Naive thymus-derived CD4-positive, alpha-beta T cell (primary cell): ENCODE data around the gene VSTM4. TPM values are rescaled to one million over a fixed set of nuclear protein-coding genes. Genes with fewer than 3 reads are reported as not detected.
A peak's percentile ranks its signal among the peaks of the same experiment; 100 is the strongest.

Source experiments
- ATAC-seq: fragments of 150-1000 bp; cut with Tn5 transposase; 2 replicates; pipeline ENCODE4 v1.10.0; 2021; ENCODE audit warnings: mild to moderate bottlenecking, moderate library complexity
- CTCF ChIA-PET: fragments of 350-600 bp; sonication (Branson Sonifier 250); formaldehyde crosslinking; loops from one replicate; lab custom pipeline; 2021; ENCODE audit warnings: antibody characterized with exemption; lab: Charles Lee
- POLR2A ChIA-PET: fragments of 350-600 bp; sonication (Branson Sonifier 250); formaldehyde crosslinking; loops from one replicate; lab custom pipeline; 2021; ENCODE audit warnings: antibody characterized with exemption, inconsistent platforms; lab: Charles Lee
- DNase-seq, 9 donors: peaks; one replicate each; pipeline versions ENCODE4 v3.0.0 to v3.0.0-alpha.2; 2020 to 2022; ENCODE audit warnings: mixed read lengths in 1 of 9
- H3K27ac ChIP-seq: one replicate; pipeline ENCODE4 v1.7.0; 2013; ENCODE audit warnings: mild to moderate bottlenecking, low read depth, low read length, moderate library complexity
- H3K27me3 ChIP-seq, 2 donors: one replicate each; pipeline ENCODE4 v1.7.0; 2013; ENCODE audit warnings: low read length in 2 of 2, mild to moderate bottlenecking in 2 of 2, moderate library complexity in 2 of 2; ENCODE audit not compliant: control insufficient read depth in 2 of 2, insufficient read depth in 2 of 2
- H3K36me3 ChIP-seq, 3 experiments: 1 replicate in 2 of 3; 2 replicates in 1 of 3; pipeline ENCODE4 v1.7.0; 2013; ENCODE audit warnings: low read length in 3 of 3, mild to moderate bottlenecking in 3 of 3, moderate library complexity in 1 of 3; ENCODE audit not compliant: insufficient read depth in 3 of 3, control insufficient read depth in 2 of 3
- H3K4me1 ChIP-seq, 2 donors: one replicate each; pipeline ENCODE4 v1.7.0; 2013; ENCODE audit warnings: low read length in 2 of 2, mild to moderate bottlenecking in 2 of 2, moderate library complexity in 1 of 2; ENCODE audit not compliant: control insufficient read depth in 2 of 2, insufficient read depth in 2 of 2
- H3K4me3 ChIP-seq: 2 replicates; pipeline ENCODE4 v1.7.0; 2013; ENCODE audit warnings: mild to moderate bottlenecking, low read length
- H3K9me3 ChIP-seq, 3 experiments: 1 replicate in 2 of 3; 2 replicates in 1 of 3; pipeline ENCODE4 v1.7.0; 2013; ENCODE audit warnings: low read length in 3 of 3; ENCODE audit not compliant: control insufficient read depth in 2 of 3
- H3K27ac Mint-ChIP-seq, 9 donors: one replicate each; pipeline ENCODE4 v1.8.0; 2020 to 2022; ENCODE audit warnings: mixed read lengths in 9 of 9, mild to moderate bottlenecking in 8 of 9, moderate library complexity in 5 of 9, inconsistent platforms in 2 of 9
- H3K27me3 Mint-ChIP-seq, 5 donors: one replicate each; pipeline ENCODE4 v1.8.0; 2021 to 2022; ENCODE audit warnings: mixed read lengths in 5 of 5, mild to moderate bottlenecking in 1 of 5
- H3K36me3 Mint-ChIP-seq, 5 donors: one replicate each; pipeline ENCODE4 v1.8.0; 2020 to 2022; ENCODE audit warnings: mixed read lengths in 5 of 5, mild to moderate bottlenecking in 3 of 5, inconsistent platforms in 1 of 5
- H3K4me1 Mint-ChIP-seq, 7 donors: one replicate each; pipeline ENCODE4 v1.8.0; 2020 to 2022; ENCODE audit warnings: mixed read lengths in 7 of 7, mild to moderate bottlenecking in 3 of 7, inconsistent platforms in 1 of 7
- H3K4me3 Mint-ChIP-seq, 10 donors: one replicate each; pipeline ENCODE4 v1.8.0; 2020 to 2022; ENCODE audit warnings: mild to moderate bottlenecking in 10 of 10, mixed read lengths in 10 of 10, moderate library complexity in 6 of 10, inconsistent platforms in 2 of 10
- H3K9me3 Mint-ChIP-seq, 11 donors: one replicate each; pipeline ENCODE4 v1.8.0; 2020 to 2022; ENCODE audit warnings: mixed read lengths in 11 of 11, mild to moderate bottlenecking in 4 of 11, inconsistent platforms in 1 of 11, moderate library complexity in 1 of 11
- intact Hi-C, 2 donors: fragments of 100-400 bp; cut with micrococcal nuclease; formaldehyde crosslinking; loops; one replicate each; pipeline ENCODE4 v1.15.1; 2023
- polyA plus RNA-seq, 2 donors: library from polyadenylated mRNA; unstranded; fragments of 300-500 nt; fragmentation: Illumina TruSeq; gene quantifications; one replicate each; pipeline ENCODE4 v1.2.3, GENCODE V29; 2021
- total RNA-seq, 6 experiments: library from RNA in 5 of 6; stranded (reverse) in 5 of 6; gene quantifications; 1 replicate in 5 of 6; 2 replicates in 1 of 6; pipeline ENCODE4 v1.2.3 and lab custom pipeline; 2021 to 2026

The VSTM4 gene
- total and polyA plus RNA-seq, 7 experiments from 2014 or later: 0.12 TPM; not detected in 6

- no peaks in the 10 kb centered on the region for H3K27me3 ChIP-seq
- Mint-ChIP-seq H3K4me3 (no peak overlapping the region), H3K36me3 (no peaks in the 10 kb centered on the region), H3K4me1 (no peaks in the 10 kb centered on the region), H3K27me3 (peaks cover 4 to 18% (median 10%) of the 10 kb centered on the region in 5 donors), H3K9me3 (peaks cover 0 to 10% (median 0%) of the 10 kb centered on the region in 11 donors), H3K27ac (peak overlapping the region in 1 of 9 donors; percentile 20)
- no peaks in the 10 kb centered on the region for H3K36me3 ChIP-seq
- intact Hi-C loops: no loop called here
- DNase-seq: no peak
- ATAC-seq: no peak
- POLR2A ChIA-PET: no interaction called here
- no peaks in the 10 kb centered on the region for H3K9me3 ChIP-seq
- CTCF ChIA-PET: no interaction called here
- no peak overlapping the region for H3K27ac ChIP-seq
- no peak overlapping the region for H3K4me3 ChIP-seq
- no peaks in the 10 kb centered on the region for H3K4me1 ChIP-seq
Observed at GRCh38 chr10:49024484-49024883, 90.8 kb downstream of the VSTM4 start.

- Mint-ChIP-seq H3K27ac (no peak overlapping the region), H3K9me3 (peaks cover 0 to 10% (median 0%) of the 10 kb centered on the region in 11 donors), H3K4me1 (no peaks in the 10 kb centered on the region), H3K27me3 (peaks cover 6 to 20% (median 14%) of the 10 kb centered on the region in 5 donors), H3K36me3 (no peaks in the 10 kb centered on the region), H3K4me3 (no peak overlapping the region)
- Histone ChIP-seq H3K27me3 (no peaks in the 10 kb centered on the region), H3K4me3 (no peak overlapping the region), H3K9me3 (no peaks in the 10 kb centered on the region), H3K27ac (no peak overlapping the region), H3K36me3 (no peaks in the 10 kb centered on the region), H3K4me1 (no peaks in the 10 kb centered on the region)
- ChIA-PET POLR2A (no interaction called here), CTCF (no interaction called here)
- DNase-seq (no peak), ATAC-seq (no peak)
- intact Hi-C loops: no loop called here
Observed at GRCh38 chr10:49023752-49024151, 91.6 kb downstream of the VSTM4 start.

GRCh38 chr10:49023071-49023470 lies 92.3 kb downstream of the VSTM4 start:
- Histone ChIP-seq H3K36me3 (no peaks in the 10 kb centered on the region), H3K4me1 (no peaks in the 10 kb centered on the region), H3K27ac (no peak overlapping the region), H3K9me3 (no peaks in the 10 kb centered on the region), H3K27me3 (no peaks in the 10 kb centered on the region), H3K4me3 (no peak overlapping the region)
- no peak for DNase-seq
- no peak overlapping the region for H3K27ac Mint-ChIP-seq
- H3K9me3 Mint-ChIP-seq: peaks cover 0 to 10% (median 0%) of the 10 kb centered on the region in 11 donors
- H3K4me1 Mint-ChIP-seq: no peaks in the 10 kb centered on the region
- H3K4me3 Mint-ChIP-seq: no peak overlapping the region
- peaks cover 6 to 17% (median 10%) of the 10 kb centered on the region in 5 donors for H3K27me3 Mint-ChIP-seq
- no peak for ATAC-seq
- CTCF ChIA-PET: no interaction called here
- no peaks in the 10 kb centered on the region for H3K36me3 Mint-ChIP-seq
- intact Hi-C loops: no loop called here
- POLR2A ChIA-PET: no interaction called here

- Mint-ChIP-seq H3K4me3 (no peak overlapping the region), H3K36me3 (no peaks in the 10 kb centered on the region), H3K4me1 (no peaks in the 10 kb centered on the region), H3K27ac (no peak overlapping the region), H3K27me3 (peaks cover 6 to 17% (median 10%) of the 10 kb centered on the region in 5 donors), H3K9me3 (peaks cover 0 to 10% (median 0%) of the 10 kb centered on the region in 11 donors)
- H3K9me3 ChIP-seq: no peaks in the 10 kb centered on the region
- H3K27ac ChIP-seq: no peak overlapping the region
- ChIA-PET CTCF (no interaction called here), POLR2A (no interaction called here)
- no peak overlapping the region for H3K4me3 ChIP-seq
- DNase-seq (no peak), ATAC-seq (no peak)
- intact Hi-C loops: no loop called here
- H3K36me3 ChIP-seq: no peaks in the 10 kb centered on the region
- no peaks in the 10 kb centered on the region for H3K4me1 ChIP-seq
- no peaks in the 10 kb centered on the region for H3K27me3 ChIP-seq
Observed at GRCh38 chr10:49021685-49022084, 93.6 kb downstream of the VSTM4 start.

GRCh38 chr10:49015700-49016099 lies 99.6 kb downstream of the VSTM4 start:
- Mint-ChIP-seq H3K27me3 (peaks cover 9 to 19% (median 11%) of the 10 kb centered on the region in 5 donors), H3K27ac (no peak overlapping the region), H3K36me3 (no peaks in the 10 kb centered on the region), H3K9me3 (peaks cover 0 to 10% (median 0%) of the 10 kb centered on the region in 11 donors), H3K4me3 (no peak overlapping the region), H3K4me1 (no peaks in the 10 kb centered on the region)
- intact Hi-C loops: no loop called here
- Histone ChIP-seq H3K4me1 (no peaks in the 10 kb centered on the region), H3K4me3 (no peak overlapping the region), H3K36me3 (no peaks in the 10 kb centered on the region), H3K9me3 (no peaks in the 10 kb centered on the region), H3K27ac (no peak overlapping the region), H3K27me3 (no peaks in the 10 kb centered on the region)
- ChIA-PET POLR2A (no interaction called here), CTCF (no interaction called here)
- ATAC-seq (no peak), DNase-seq (no peak)

GRCh38 chr10:49012603-49013002 lies 102.7 kb downstream of the VSTM4 start:
- Histone ChIP-seq H3K27ac (no peak overlapping the region), H3K36me3 (no peaks in the 10 kb centered on the region), H3K4me3 (no peak overlapping the region), H3K9me3 (no peaks in the 10 kb centered on the region), H3K4me1 (no peaks in the 10 kb centered on the region), H3K27me3 (no peaks in the 10 kb centered on the region)
- no peaks in the 10 kb centered on the region for H3K9me3 Mint-ChIP-seq
- intact Hi-C loops: no loop called here
- H3K36me3 Mint-ChIP-seq: no peaks in the 10 kb centered on the region
- ATAC-seq (no peak), DNase-seq (no peak)
- CTCF ChIA-PET: no interaction called here
- H3K4me3 Mint-ChIP-seq: no peak overlapping the region
- no peak overlapping the region for H3K27ac Mint-ChIP-seq
- H3K27me3 Mint-ChIP-seq: peaks cover 0 to 12% (median 8%) of the 10 kb centered on the region in 5 donors
- H3K4me1 Mint-ChIP-seq: no peaks in the 10 kb centered on the region
- POLR2A ChIA-PET: no interaction called here

- Mint-ChIP-seq H3K27me3 (peaks cover 0 to 12% (median 8%) of the 10 kb centered on the region in 5 donors), H3K4me1 (no peaks in the 10 kb centered on the region), H3K36me3 (no peaks in the 10 kb centered on the region), H3K4me3 (no peak overlapping the region), H3K27ac (no peak overlapping the region), H3K9me3 (no peaks in the 10 kb centered on the region)
- Histone ChIP-seq H3K36me3 (no peaks in the 10 kb centered on the region), H3K27ac (no peak overlapping the region), H3K4me1 (no peaks in the 10 kb centered on the region), H3K9me3 (no peaks in the 10 kb centered on the region), H3K27me3 (no peaks in the 10 kb centered on the region), H3K4me3 (no peak overlapping the region)
- ChIA-PET CTCF (no interaction called here), POLR2A (no interaction called here)
- ATAC-seq (no peak), DNase-seq (no peak)
- intact Hi-C loops: no loop called here
Observed at GRCh38 chr10:49011756-49012155, 103.6 kb downstream of the VSTM4 start.
